ENCODE data around the gene CRABP2. TPM values are rescaled to one million over a fixed set of nuclear protein-coding genes. Genes with fewer than 3 reads are reported as not detected.

The CRABP2 gene
- polyA plus RNA-seq, 2 of the 4 experiments (the other 2 are of a cell fraction), result 1.7 to 15.6 TPM

GRCh38 chr1:156663178-156663577 is 42.2 kb downstream of the CRABP2 start:
- no peak for ATAC-seq
- FAIRE-seq, result no peak
- WGBS (ENCODE audit: missing lambda C conversion rate), result 91% methylated on average over 1 of the region's 5 CpGs
- TF ChIP-seq SMC3 (IDR thresholded peaks at IDR 0.05), result no peak
- TF ChIP-seq RAD21 (conservative IDR thresholded peaks at IDR 0.05 in 1 of 2, IDR thresholded peaks at IDR 0.05 in 1 of 2), result no peak
- no peak for TF ChIP-seq RFX5 (IDR thresholded peaks at IDR 0.05)
- TF ChIP-seq HOXA7 (CRISPR knock-in tag; IDR thresholded peaks at IDR 0.05), result no peak
- TF ChIP-seq MYC (IDR thresholded peaks at IDR 0.05; ENCODE audit: borderline replicate concordance, low read length), result no peak
- TF ChIP-seq E2F6 (IDR thresholded peaks at IDR 0.05; ENCODE audit: borderline replicate concordance, low read depth), result no peak
- TF ChIP-seq EP300 (IDR thresholded peaks at IDR 0.05), result no peak
- TF ChIP-seq HDAC2 (IDR thresholded peaks at IDR 0.05), result no peak
- no peak for TF ChIP-seq HMGXB4 (CRISPR knock-in tag; IDR thresholded peaks at IDR 0.05; ENCODE audit: borderline replicate concordance)
- no peak for TF ChIP-seq MAZ (IDR thresholded peaks at IDR 0.05; ENCODE audit: borderline replicate concordance, low read depth, low read length)
- no peak for TF ChIP-seq KDM1A (IDR thresholded peaks at IDR 0.05; ENCODE audit: low read depth)
- TF ChIP-seq REST (IDR thresholded peaks at IDR 0.05), result no peak
- TF ChIP-seq MAX (IDR thresholded peaks at IDR 0.05), result no peak
- no peak for TF ChIP-seq FOXS1 (CRISPR knock-in tag; IDR thresholded peaks at IDR 0.05)
- no peak for TF ChIP-seq CHD2 (IDR thresholded peaks at IDR 0.05; ENCODE audit: low read length, partially characterized antibody)
- Histone ChIP-seq H3K9me3 (no peaks in the 10 kb centered on the region), H3K4me3 (no peak overlapping the region), H3K4me1 (peaks cover 63% of the 10 kb centered on the region), H3K27ac (peak overlapping the region; percentile 56 to 97), H3K4me2 (peak overlapping the region; percentile 34; the same call in 2 of the 3 replicates)
- no peak for DNase-seq (ENCODE audit: low read depth in 1 of 2, low spot score in 1 of 2)
- POLR2A ChIA-PET, result no interaction called here
- CTCF ChIA-PET, result interaction anchor here (4.1 to 15.2 kb wide), 4 partner anchors 13 to 43 kb away, joined by 30 to 402 read pairs (median 220); partner anchors contain the start of genes CRABP2, HAPLN2 and NES

GRCh38 chr1:156662800-156663055 is 42.7 kb downstream of the CRABP2 start:
- TF ChIP-seq USF2 (IDR thresholded peaks at IDR 0.05), result no peak
- TF ChIP-seq HOXB13 (CRISPR knock-in tag; IDR thresholded peaks at IDR 0.05; ENCODE audit: low read depth), result no peak
- no peak for TF ChIP-seq KDM5A (IDR thresholded peaks at IDR 0.05)
- TF ChIP-seq PHF8 (IDR thresholded peaks at IDR 0.05; ENCODE audit: borderline replicate concordance, low read depth), result no peak
- no peak for TF ChIP-seq E2F6 (IDR thresholded peaks at IDR 0.05; ENCODE audit: borderline replicate concordance, low read depth)
- no peak for TF ChIP-seq NFE2L2 (conservative IDR thresholded peaks at IDR 0.05; ENCODE audit: low read length)
- no peak for TF ChIP-seq NPAS2 (CRISPR knock-in tag; IDR thresholded peaks at IDR 0.05; ENCODE audit: borderline replicate concordance)
- no peak for TF ChIP-seq HOXB5 (CRISPR knock-in tag; IDR thresholded peaks at IDR 0.05)
- TF ChIP-seq SMC3 (IDR thresholded peaks at IDR 0.05), result no peak
- TF ChIP-seq CEBPB (IDR thresholded peaks at IDR 0.05), result no peak
- Histone ChIP-seq H3K9me3 (no peaks in the 10 kb centered on the region), H3K4me2 (no peak overlapping the region), H3K27ac (peak overlapping the region; percentile 56 to 97; a peak in 5 of 6 replicates), H3K4me1 (peaks cover 66% of the 10 kb centered on the region), H3K4me3 (no peak overlapping the region)
- ChIA-PET POLR2A (no interaction called here), CTCF (interaction anchor here (4.1 to 15.2 kb wide), 4 partner anchors 13 to 43 kb away, joined by 30 to 402 read pairs (median 220); partner anchors contain the start of genes CRABP2, HAPLN2 and NES)
- FAIRE-seq, result no peak
- WGBS (ENCODE audit: missing lambda C conversion rate), result 90% methylated on average over 5 of the region's 5 CpGs
- no peak for DNase-seq (ENCODE audit: low read depth in 1 of 2, low spot score in 1 of 2)
- no peak for ATAC-seq
